Upper lobe of left lung (tissue), 6 donors: ENCODE data around the gene DDN. TPM values are rescaled to one million over a fixed set of nuclear protein-coding genes. Genes with fewer than 3 reads are reported as not detected.

Source experiments
- ATAC-seq, 2 donors: fragments of 200-7000 bp; cut with Tn5 transposase; one replicate each; pipeline ENCODE4 v1.9.1; 2022; ENCODE audit warnings: mild to moderate bottlenecking in 2 of 2, moderate library complexity in 2 of 2; ENCODE audit not compliant: low FRiP score in 2 of 2
- DNase-seq, 2 donors: peaks; one replicate each; pipeline ENCODE4 v3.0.0-alpha.2; 2019 to 2020
- H3K27ac ChIP-seq, 4 donors: fragments of 200-600 bp; sonication (generic); one replicate each; pipeline ENCODE4 v1.5.1; 2016 to 2019
- H3K27me3 ChIP-seq, 4 donors: fragments of 200-600 bp; sonication (generic); one replicate each; pipeline ENCODE4 v1.5.1; 2017 to 2019
- H3K36me3 ChIP-seq, 4 donors: fragments of 200-600 bp; sonication (generic); one replicate each; pipeline ENCODE4 v1.5.1; 2016 to 2019
- H3K4me1 ChIP-seq, 4 donors: fragments of 200-600 bp; sonication (generic); one replicate each; pipeline ENCODE4 v1.5.1; 2018 to 2019
- H3K4me3 ChIP-seq, 4 donors: fragments of 200-600 bp; sonication (generic); one replicate each; pipeline ENCODE4 v1.5.1; 2017 to 2019; ENCODE audit warnings: mild to moderate bottlenecking in 2 of 4, moderate library complexity in 1 of 4
- H3K9me3 ChIP-seq, 4 donors: fragments of 200-600 bp; sonication (generic); one replicate each; pipeline ENCODE4 v1.5.1; 2018 to 2019
- EP300 ChIP-seq, 4 donors: sonication (generic); formaldehyde crosslinking; IDR thresholded peaks; one replicate each; pipeline ENCODE4 v1.5.1; 2017; ENCODE audit warnings: antibody characterized with exemption in 4 of 4, control low read depth in 2 of 4
- POLR2A ChIP-seq, 4 donors: fragments of 450-650 bp; IDR thresholded peaks; one replicate each; pipeline ENCODE4 v1.5.1; 2016 to 2017; ENCODE audit warnings: antibody characterized with exemption in 4 of 4, mild to moderate bottlenecking in 2 of 4
- POLR2AphosphoS5 ChIP-seq, 2 donors: sonication (generic); formaldehyde crosslinking; IDR thresholded peaks; one replicate each; pipeline ENCODE4 v1.5.1; 2017; ENCODE audit warnings: antibody characterized with exemption in 2 of 2
- WGBS, 2 donors: methylation state at CpG; one replicate each; pipeline ENCODE4 v1.1.5; 2017 to 2018; 5-methylcytosine and 5-hydroxymethylcytosine counted together
- total RNA-seq, 6 donors: library from RNA; depleted of rRNA in 4 of 6; stranded (reverse); fragments of >200 nt in 4 of 6; gene quantifications; one replicate each; pipeline versions ENCODE4 v1.1.0 to v1.2.1, GENCODE V29; 2016 to 2021
- TF ChIP-seq, protein P1 (sequence below), 6 experiments: fragments of 450-650 bp in 4 of 6; fragments of 200-600 bp in 2 of 6; sonication (generic) in 2 of 6; IDR thresholded peaks; one replicate each; pipeline ENCODE4 v1.5.1; 2016 to 2019; ENCODE audit warnings: antibody characterized with exemption in 6 of 6
- donor health status: DM: no; HTN: no; CAD: no; lungs with moderate emphysema.
- donor health status: DM: no; HTN: yes; CAD: no; lungs with severe emphysema.

Gene DDN
- total RNA-seq, 6 donors from 2014 or later = 0.13 to 0.30 (median 0.18) TPM; not detected in 2

DNA sequence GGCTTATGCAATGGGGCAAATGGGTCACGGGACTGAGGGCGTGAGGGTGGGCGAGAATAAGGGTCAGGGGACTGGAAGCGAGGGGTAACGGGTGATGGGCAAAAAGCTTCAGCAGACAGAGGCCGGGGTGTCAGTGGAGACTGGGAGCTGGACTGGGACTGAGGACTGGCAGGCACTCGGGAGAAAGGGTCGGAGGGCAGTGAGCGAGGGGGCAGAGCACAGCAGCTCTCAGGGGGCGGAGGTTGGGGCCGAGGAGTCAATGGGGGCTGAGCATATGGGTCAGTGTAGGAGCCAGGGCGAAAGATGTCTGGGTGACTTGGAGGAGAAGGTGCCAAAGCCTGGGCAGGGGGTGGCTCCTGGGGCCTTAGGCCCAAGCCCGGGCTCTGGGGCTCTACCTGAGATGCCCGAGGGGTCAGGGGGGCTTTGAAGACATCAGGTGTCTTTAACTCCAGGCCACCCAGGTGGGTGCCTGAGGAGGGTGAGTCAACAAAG, 41.2 kb upstream of the DDN start:
- TF ChIP-seq POLR2AphosphoS5 (IDR thresholded peaks at IDR 0.05) (no peak), EP300 (IDR thresholded peaks at IDR 0.05) (no peak), POLR2A (IDR thresholded peaks at IDR 0.05) (no peak)
- TF ChIP-seq, protein P1, sequence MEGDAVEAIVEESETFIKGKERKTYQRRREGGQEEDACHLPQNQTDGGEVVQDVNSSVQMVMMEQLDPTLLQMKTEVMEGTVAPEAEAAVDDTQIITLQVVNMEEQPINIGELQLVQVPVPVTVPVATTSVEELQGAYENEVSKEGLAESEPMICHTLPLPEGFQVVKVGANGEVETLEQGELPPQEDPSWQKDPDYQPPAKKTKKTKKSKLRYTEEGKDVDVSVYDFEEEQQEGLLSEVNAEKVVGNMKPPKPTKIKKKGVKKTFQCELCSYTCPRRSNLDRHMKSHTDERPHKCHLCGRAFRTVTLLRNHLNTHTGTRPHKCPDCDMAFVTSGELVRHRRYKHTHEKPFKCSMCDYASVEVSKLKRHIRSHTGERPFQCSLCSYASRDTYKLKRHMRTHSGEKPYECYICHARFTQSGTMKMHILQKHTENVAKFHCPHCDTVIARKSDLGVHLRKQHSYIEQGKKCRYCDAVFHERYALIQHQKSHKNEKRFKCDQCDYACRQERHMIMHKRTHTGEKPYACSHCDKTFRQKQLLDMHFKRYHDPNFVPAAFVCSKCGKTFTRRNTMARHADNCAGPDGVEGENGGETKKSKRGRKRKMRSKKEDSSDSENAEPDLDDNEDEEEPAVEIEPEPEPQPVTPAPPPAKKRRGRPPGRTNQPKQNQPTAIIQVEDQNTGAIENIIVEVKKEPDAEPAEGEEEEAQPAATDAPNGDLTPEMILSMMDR (IDR thresholded peaks at IDR 0.05) = no peak
- peaks cover 73 to 98% (median 93%) of the 10 kb centered on the region in 4 donors for H3K36me3 ChIP-seq
- no peak for ATAC-seq

DNA sequence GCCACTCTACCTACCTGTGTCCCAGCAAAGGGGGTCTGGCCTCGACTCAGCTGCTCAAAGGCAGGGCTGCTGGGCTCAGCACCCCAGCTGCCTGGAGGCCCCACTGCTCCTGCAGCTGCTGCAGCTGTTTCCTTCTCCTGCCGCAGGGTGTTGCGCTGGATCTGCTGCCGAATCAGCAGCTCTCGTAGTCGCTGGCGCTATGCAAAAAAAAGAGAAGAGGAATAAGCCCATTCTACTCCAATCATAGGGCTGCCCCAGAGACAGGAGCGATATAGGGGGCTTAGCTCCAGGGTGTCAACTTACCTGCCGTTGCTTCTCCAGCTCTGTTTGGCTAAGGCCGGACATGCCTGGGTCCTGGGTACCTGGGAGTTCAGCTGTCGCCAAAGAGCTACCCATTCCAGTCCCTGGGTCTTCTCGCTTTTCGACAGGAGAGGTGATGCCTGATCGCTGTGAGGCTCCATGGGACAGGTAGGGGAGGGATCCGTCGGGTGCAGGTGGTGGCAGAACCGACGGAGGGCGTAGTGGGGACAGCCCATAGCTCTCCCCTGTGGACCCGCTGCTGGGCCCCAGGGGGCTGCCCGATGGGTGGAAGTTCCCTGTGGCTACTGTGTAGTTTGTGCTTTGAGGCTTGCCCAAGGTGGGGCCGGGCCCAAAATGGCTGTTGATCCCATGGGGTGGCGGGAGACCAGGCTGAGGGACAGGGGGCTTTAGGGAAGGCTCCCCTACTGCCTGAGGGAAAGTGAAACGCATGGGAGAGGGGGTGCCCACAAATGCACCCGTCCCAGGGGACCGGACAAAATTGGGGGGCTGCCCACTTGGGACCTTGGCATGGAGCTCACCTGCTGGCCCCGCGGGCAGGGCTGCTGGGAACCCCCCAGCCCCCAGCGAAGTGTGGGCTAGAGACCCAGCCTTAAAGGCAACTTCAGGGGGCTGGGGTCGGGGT, 40.5 kb upstream of the DDN start:
- H3K36me3 ChIP-seq = peaks cover 66 to 98% (median 93%) of the 10 kb centered on the region in 4 donors
- no peak overlapping the region for H3K4me3 ChIP-seq
- DNase-seq = no peak
- H3K27me3 ChIP-seq = no peaks in the 10 kb centered on the region
- WGBS, 2 donors = 90 to 92% methylated on average over 23 to 30 of the region's 30 CpGs
- H3K27ac ChIP-seq = no peak overlapping the region
- ATAC-seq = no peak
- H3K9me3 ChIP-seq = no peaks in the 10 kb centered on the region
- TF ChIP-seq, protein P1 (IDR thresholded peaks at IDR 0.05) = no peak
- TF ChIP-seq POLR2AphosphoS5 (IDR thresholded peaks at IDR 0.05) (no peak), POLR2A (IDR thresholded peaks at IDR 0.05) (no peak), EP300 (IDR thresholded peaks at IDR 0.05) (no peak)
- H3K4me1 ChIP-seq = no peaks in the 10 kb centered on the region

More for the DNA sequence above, 41.2 kb upstream of the DDN start:
- 90% methylated on average over 14 of the region's 14 CpGs for WGBS, 2 donors
- H3K9me3 ChIP-seq = no peaks in the 10 kb centered on the region
- H3K27ac ChIP-seq = no peak overlapping the region
- H3K4me3 ChIP-seq = no peak overlapping the region
- H3K4me1 ChIP-seq = no peaks in the 10 kb centered on the region
- no peak for DNase-seq
- H3K27me3 ChIP-seq = no peaks in the 10 kb centered on the region

DNA sequence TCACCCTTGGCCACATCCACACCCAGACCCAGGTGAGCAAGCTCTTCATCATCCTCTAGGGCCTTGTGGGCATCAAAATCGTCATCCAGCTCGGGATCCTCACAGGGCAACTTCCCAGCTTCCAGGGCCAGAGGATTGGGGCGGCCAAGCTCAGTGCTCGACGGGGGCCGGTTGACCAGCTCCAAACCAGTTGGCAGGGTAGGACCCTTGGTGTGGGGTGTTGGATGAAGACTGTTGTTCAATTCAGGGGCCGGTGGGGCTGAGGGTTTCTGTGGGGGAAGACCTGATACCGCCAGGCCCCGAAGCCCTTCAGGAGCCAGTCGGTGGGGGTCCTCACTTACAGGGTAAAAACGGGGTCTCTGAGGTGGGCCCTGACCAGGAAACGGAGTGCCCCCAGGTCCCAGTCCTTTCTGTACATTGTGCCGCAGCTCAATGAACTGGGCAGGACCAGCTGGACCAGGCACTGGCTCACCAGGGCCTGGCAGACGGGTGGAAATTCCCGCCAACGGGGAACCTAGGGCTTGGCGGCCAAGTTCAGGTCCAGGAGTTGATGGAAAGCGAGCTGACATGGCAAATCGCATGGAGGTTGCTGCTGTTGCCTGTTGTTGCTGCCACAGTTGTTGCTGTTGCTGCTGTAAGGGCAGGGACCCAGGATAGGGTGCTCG, 39.2 kb upstream of the DDN start:
- 93 to 95% methylated on average over 13 to 15 of the region's 20 CpGs for WGBS, 2 donors
- H3K36me3 ChIP-seq = peaks cover 64 to 98% (median 92%) of the 10 kb centered on the region in 4 donors
- no peak for ATAC-seq

DNA sequence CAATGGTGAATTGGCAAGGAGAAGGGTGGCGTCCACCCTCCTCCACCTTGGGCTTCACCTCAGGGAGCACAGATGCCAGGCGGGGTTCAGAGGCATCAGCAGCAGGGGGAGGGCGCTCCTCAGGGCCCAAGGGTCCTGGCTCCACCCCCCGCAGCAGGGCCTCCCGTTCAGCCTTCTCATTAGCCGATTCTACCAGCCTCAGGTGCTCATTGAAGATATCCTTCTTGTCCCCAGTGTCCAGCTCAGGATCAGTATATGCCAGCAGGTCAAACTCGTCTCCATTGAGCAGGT, 38.7 kb upstream of the DDN start:
- Histone ChIP-seq H3K4me1 (peaks cover 0 to 8% (median 6%) of the 10 kb centered on the region in 4 donors), H3K27ac (no peak overlapping the region), H3K36me3 (peaks cover 63 to 98% (median 92%) of the 10 kb centered on the region in 4 donors), H3K4me3 (no peak overlapping the region), H3K9me3 (no peaks in the 10 kb centered on the region), H3K27me3 (no peaks in the 10 kb centered on the region)
- DNase-seq (no peak), ATAC-seq (no peak)
- 91 to 93% methylated on average over 4 to 7 of the region's 7 CpGs for WGBS, 2 donors
- TF ChIP-seq POLR2A (IDR thresholded peaks at IDR 0.05) (no peak), POLR2AphosphoS5 (IDR thresholded peaks at IDR 0.05) (no peak), EP300 (IDR thresholded peaks at IDR 0.05) (no peak)
- TF ChIP-seq, protein P1 (IDR thresholded peaks at IDR 0.05) = no peak

More for the DNA sequence above, 39.2 kb upstream of the DDN start:
- Histone ChIP-seq H3K27ac (no peak overlapping the region), H3K4me3 (no peak overlapping the region), H3K27me3 (no peaks in the 10 kb centered on the region), H3K9me3 (no peaks in the 10 kb centered on the region), H3K4me1 (peaks cover 0 to 3% (median 2%) of the 10 kb centered on the region in 4 donors)
- TF ChIP-seq, protein P1 (IDR thresholded peaks at IDR 0.05) = no peak
- TF ChIP-seq POLR2AphosphoS5 (IDR thresholded peaks at IDR 0.05) = no peak
- no peak for TF ChIP-seq EP300 (IDR thresholded peaks at IDR 0.05)
- TF ChIP-seq POLR2A (IDR thresholded peaks at IDR 0.05) = no peak
- DNase-seq = no peak
